Activated CD8-positive, alpha-beta memory T cell treated with anti-CD3 and anti-CD28 coated beads, Interleukin-2, amount 10 ng/mL, durations not matched to agents 7 days and 5 days (primary cell): Measurements from ENCODE around the gene SBNO2. TPM values are rescaled to one million over a fixed set of nuclear protein-coding genes. Genes with fewer than 3 reads are reported as not detected.
A peak's percentile ranks its signal among the peaks of the same experiment; 100 is the strongest.
"Not testable (repeated sequence)": the region's sequence is repeated elsewhere in the genome, so short reads cannot be mapped to it uniquely, and the experiment has no call there.

ENCODE experiments used
- ATAC-seq: fragments of 150-1000 bp; cut with Tn5 transposase; one replicate; pipeline ENCODE4 v1.10.0; 2021; ENCODE audit warnings: moderate library complexity
- CTCF ChIA-PET: fragments of 350-600 bp; sonication (Branson Sonifier 250); formaldehyde crosslinking; loops from one replicate; lab custom pipeline; 2021; ENCODE audit warnings: antibody characterized with exemption; lab: Charles Lee
- DNase-seq: peaks from one replicate; pipeline ENCODE4 v3.0.0-alpha.2; 2020
- H3K27ac Mint-ChIP-seq: one replicate; pipeline ENCODE4 v1.8.0; 2021; ENCODE audit warnings: mild to moderate bottlenecking, mixed read lengths
- H3K27me3 Mint-ChIP-seq: one replicate; pipeline ENCODE4 v1.8.0; 2021; ENCODE audit warnings: mixed read lengths
- H3K36me3 Mint-ChIP-seq: one replicate; pipeline ENCODE4 v1.8.0; 2021; ENCODE audit warnings: mild to moderate bottlenecking, mixed read lengths
- H3K4me1 Mint-ChIP-seq: one replicate; pipeline ENCODE4 v1.8.0; 2021; ENCODE audit warnings: mixed read lengths
- H3K4me3 Mint-ChIP-seq: one replicate; pipeline ENCODE4 v1.8.0; 2021; ENCODE audit warnings: mild to moderate bottlenecking, moderate library complexity, mixed read lengths
- H3K9me3 Mint-ChIP-seq: one replicate; pipeline ENCODE4 v1.8.0; 2022; ENCODE audit warnings: low read depth, mixed read lengths
- total RNA-seq, 2 experiments: library from RNA; stranded (reverse); gene quantifications; one replicate each; pipeline ENCODE4 v1.2.3, GENCODE V29; 2021

SBNO2 gene
- total RNA-seq, 2 experiments from 2014 or later = 50.6 to 74.7 TPM

DNA sequence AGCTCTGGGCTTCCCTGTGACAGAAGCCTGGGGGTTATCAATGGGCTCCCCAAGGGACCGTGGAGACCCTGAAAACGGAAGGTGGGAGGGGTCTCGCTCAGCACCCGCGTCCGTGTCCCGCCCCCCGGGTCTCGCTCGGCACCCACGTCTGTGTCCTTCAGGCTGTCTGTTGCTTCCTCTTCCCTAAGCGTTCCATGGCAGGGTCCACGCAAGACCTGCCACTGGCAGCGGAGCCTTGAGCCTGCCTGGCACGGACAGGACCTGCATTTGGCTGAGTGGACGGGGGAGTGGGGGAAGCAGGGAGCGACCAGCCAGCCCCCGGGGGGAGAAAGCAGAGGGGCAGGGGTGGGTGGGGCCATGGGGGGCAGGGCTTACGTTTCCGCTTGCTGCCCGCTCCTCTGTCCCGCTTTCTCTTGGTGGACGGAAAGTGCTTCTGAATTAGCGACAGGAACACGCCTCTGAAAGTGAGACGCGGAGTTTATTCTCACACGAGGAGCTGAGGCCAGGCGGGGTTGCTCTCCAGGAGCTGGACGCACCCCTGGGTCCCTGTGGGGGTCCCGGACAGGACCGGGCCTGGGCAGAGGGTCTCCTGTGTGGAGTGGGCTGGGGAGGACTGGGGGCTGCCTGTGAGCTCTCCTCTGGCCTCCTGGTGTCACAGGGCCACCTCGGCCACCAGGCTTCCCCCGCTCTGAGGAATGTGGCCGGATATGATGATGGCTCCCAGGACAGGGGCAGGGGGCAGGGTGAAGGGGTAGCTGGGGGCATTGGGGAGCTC lies 58.2 kb downstream of the SBNO2 start:
- Mint-ChIP-seq H3K27ac (no peak overlapping the region), H3K36me3 (peaks cover 12% of the 10 kb centered on the region), H3K4me1 (peaks cover 3% of the 10 kb centered on the region), H3K4me3 (no peak overlapping the region), H3K9me3 (no peaks in the 10 kb centered on the region), H3K27me3 (no peaks in the 10 kb centered on the region)
- DNase-seq (no peak), ATAC-seq (no peak)
- CTCF ChIA-PET = no interaction called here

DNA sequence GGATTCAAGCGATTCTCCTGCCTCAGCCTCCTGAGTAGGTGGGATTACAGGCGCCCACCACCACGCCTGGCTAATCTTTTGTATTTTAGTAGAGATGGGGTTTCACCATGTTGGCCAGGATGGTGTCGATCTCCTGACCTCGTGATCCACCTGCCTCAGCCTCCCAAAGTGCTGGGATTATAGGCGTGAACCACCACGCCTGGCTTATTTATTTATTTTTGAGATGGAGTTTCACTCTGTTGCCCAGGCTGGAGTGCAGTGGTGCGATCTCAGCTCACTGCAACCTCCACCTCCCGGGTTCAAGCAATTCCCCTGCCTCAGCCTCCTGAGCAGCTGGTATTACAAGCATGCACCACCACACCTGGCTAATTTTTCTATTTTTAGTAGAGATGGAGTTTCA lies 59.3 kb downstream of the SBNO2 start:
- H3K36me3 Mint-ChIP-seq, H3K9me3 Mint-ChIP-seq, DNase-seq, H3K27me3 Mint-ChIP-seq, H3K27ac Mint-ChIP-seq, H3K4me3 Mint-ChIP-seq, H3K4me1 Mint-ChIP-seq, ATAC-seq: not testable (repeated sequence)
- CTCF ChIA-PET = interaction anchor here (1.4 to 3.0 kb wide), 2 partner anchors 9 to 18 kb away, joined by 5 to 38 read pairs; no protein-coding TSS in a partner anchor

DNA sequence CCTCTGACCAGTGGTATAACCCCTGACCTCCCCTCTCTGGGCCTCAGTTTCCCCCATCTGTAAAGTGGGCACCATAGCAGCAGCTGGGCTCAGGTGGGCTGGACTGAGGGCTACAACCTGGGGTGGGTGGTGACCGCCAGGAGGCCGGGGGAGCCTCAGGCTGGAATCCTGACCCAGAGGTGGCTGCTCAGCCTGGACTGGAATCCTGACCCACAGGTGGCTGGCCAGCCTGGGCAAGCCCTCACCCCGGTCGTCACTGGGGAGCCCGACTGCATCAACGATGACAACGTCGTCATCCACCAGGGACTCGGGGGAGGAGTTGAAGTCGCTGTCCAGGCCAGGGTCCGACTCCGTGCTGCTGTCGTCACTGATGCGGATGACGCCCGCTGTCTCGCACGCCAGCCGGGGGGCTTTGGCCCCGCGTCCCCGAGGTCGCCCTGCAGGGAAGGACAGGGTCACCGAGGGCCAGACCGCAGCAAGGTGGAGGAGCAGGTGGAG lies 60.0 kb downstream of the SBNO2 start:
- CTCF ChIA-PET = interaction anchor here (0.6 to 3.7 kb wide), 22 partner anchors 10 to 130 kb away, joined by 3 to 52 read pairs (median 4); partner anchors contain the start of gene GPX4
- DNase-seq (no peak), ATAC-seq (no peak)
- H3K4me1 Mint-ChIP-seq = peaks cover 3% of the 10 kb centered on the region
- H3K36me3 Mint-ChIP-seq = peaks cover 7% of the 10 kb centered on the region
- H3K27ac Mint-ChIP-seq = no peak overlapping the region
- H3K27me3 Mint-ChIP-seq = no peaks in the 10 kb centered on the region
- no peaks in the 10 kb centered on the region for H3K9me3 Mint-ChIP-seq
- H3K4me3 Mint-ChIP-seq = no peak overlapping the region

DNA sequence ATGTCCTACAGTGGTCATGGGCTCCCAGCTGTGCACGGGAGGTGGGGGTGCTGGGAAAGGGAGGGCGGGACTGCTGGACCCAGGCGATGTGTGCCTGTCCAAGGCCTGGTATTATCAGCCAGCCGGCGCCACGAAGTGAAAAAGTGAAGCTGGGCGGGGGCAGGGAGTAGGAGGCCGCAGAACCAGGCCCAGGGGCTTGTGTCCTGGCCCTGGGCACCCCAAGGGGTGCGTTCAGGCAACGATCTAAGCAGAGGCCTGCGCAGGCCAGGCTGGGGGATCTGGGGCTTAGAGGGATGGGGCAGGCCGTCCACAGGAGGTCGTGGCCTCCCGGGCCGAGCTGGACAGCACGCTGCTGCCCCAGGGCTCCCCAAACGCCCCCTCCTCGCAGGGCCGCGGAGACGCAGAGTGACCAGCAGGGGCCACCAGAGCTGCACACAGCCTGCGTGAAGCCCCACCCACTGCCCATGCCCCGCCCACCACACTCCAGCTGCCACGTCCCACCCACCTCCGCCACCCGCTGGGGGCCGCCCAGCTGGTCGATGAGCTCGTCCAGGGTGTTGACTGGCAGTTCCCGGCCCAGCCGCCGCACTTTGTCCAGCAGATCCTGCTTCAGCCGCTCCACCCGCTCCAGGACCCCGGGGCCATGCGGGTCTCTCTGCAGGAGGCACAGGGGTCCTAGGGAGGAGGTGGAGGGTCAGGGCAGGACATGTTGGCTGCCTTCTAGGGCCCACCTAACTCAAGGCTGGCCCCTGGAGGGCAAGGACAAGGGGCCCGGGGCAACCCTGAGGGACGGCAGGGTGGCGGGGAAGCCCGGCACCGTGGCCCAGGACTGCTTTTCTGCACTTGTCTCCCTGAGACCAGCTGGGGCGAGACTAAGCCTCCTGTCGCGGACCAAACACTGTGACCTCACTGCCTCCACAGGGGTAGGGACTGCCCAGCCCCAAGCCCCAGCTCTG lies 60.8 kb downstream of the SBNO2 start:
- Mint-ChIP-seq H3K36me3 (peaks cover 4% of the 10 kb centered on the region), H3K4me1 (peaks cover 3% of the 10 kb centered on the region), H3K27me3 (no peaks in the 10 kb centered on the region), H3K4me3 (no peak overlapping the region), H3K27ac (no peak overlapping the region), H3K9me3 (no peaks in the 10 kb centered on the region)
- DNase-seq = peak; percentile 88
- peak; percentile 87 for ATAC-seq
- CTCF ChIA-PET = interaction anchor here (0.6 to 3.7 kb wide), 27 partner anchors 10 to 131 kb away, joined by 3 to 52 read pairs (median 4); partner anchors contain the start of genes ABCA7, GPX4 and STK11

DNA sequence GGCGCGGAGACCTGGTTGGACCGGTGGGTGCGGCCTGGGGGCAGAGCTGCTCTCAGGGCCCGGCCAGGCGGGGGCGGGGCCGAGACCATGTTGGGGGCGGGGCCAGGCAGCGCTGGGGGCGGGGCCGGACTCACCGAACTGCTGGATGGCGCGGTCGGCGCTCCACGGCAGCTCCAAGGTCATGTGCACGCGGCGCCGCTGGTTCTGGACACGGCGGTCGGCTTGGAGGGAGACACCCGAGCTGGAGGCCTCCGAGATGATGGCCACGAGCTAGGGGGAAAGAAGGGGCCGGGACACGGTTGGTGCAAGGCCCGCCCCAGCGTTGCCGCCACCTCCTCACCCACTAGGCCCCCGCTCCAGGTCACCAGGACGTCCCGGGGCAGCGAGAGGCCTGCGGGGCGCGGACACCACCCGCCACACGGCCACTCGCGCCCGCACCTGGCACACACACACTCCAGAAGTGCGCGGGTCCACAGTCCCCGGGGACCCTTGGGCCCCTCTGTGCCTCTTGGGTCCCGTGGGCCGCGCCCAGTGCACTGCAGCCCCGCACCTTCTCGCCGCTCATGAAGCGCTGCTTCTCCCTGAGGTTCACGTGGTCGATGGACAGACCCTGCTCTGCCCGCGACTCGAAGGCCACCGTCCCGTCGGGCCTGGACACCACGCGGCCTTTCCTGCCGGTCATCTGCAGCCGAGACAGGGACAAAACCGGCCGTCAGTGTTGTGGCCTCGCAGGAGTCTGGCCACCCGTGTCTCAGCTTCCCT lies 61.6 kb downstream of the SBNO2 start:
- Mint-ChIP-seq H3K27ac (no peak overlapping the region), H3K4me1 (peaks cover 3% of the 10 kb centered on the region), H3K36me3 (peaks cover 3% of the 10 kb centered on the region), H3K4me3 (no peak overlapping the region), H3K27me3 (no peaks in the 10 kb centered on the region), H3K9me3 (no peaks in the 10 kb centered on the region)
- CTCF ChIA-PET = interaction anchor here (0.6 to 3.7 kb wide), 14 partner anchors 9 to 132 kb away, joined by 3 to 52 read pairs (median 6); partner anchors contain the start of genes ABCA7, GPX4 and STK11
- DNase-seq (no peak), ATAC-seq (no peak)

DNA sequence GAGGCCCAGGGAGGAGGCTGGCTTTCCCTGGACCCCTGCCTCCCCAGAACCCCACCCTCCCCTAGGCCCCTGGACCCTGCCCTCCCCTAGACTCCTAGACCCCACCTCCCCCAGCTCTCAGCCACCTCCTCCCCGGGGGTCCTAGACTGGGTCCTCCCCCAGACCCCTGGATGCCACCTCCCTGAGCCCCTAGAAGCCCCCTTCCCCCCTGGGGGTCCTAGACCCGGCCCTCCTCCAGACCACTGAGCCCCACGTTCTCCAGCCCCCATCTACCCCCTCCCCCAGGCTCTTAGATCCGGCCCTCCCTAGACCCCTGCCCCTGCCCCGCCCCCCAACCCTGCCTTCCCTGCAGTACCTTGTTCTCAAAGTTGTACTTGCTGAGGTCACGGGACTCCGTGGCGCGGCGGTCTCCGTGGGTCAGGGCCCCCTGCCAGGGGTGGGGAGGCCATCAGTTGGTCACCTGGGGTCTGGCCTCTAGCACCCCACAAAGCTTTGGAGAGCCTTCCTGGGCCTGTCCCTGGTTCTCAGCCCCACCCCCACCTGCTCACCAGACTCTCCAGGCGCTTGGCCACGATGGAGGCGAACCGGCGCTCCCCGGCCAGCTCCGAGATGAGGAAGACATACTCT lies 62.3 kb downstream of the SBNO2 start:
- CTCF ChIA-PET = interaction anchor here (1.9 to 3.7 kb wide), 3 partner anchors 21 to 132 kb away, joined by 7 to 52 read pairs (median 38); no protein-coding TSS in a partner anchor
- Mint-ChIP-seq H3K9me3 (no peaks in the 10 kb centered on the region), H3K4me1 (peaks cover 3% of the 10 kb centered on the region), H3K27ac (no peak overlapping the region), H3K36me3 (peaks cover 3% of the 10 kb centered on the region), H3K27me3 (no peaks in the 10 kb centered on the region), H3K4me3 (no peak overlapping the region)
- DNase-seq = no peak
- ATAC-seq = no peak

DNA sequence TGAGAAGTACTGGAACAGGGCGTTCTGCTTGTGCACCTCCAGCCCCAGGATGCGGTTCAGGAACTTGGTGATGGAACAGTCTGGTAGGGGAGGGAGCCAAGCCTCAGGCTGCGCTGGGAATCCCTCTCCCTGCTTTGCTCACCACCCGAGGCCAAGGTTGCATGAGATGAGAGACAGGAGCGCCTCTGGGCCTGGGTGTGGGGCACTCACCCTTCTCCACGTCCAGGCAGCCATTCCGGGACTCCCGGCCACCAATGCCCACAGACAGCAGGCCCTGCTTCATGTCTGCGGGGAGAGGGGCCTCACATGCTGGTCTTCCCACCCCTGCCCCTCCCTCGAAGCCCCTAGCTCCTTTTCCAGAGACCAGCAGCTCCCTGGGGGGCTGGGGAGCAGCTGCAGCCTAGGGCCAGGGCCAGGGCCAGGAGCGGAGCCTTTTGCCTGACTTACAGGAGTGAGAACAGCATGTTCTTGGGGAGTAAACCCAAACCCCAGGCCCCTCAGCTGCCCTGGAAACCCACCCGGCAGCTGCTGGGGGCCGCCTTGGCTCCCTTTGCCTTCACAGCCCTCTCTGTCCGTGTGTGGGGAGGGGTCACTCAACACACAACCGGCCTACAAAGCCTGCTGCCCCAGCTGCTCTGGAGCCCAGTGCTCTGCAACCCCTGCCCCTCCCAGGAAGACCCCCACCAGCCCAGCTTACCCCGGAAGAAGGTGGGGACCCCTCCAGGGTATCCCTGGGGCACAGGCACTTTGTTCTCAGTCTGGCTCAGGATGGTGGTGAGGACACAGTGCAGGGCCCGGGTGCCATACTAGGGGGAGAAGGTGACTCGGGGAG lies 63.0 kb downstream of the SBNO2 start:
- Mint-ChIP-seq H3K4me1 (peaks cover 3% of the 10 kb centered on the region), H3K27ac (no peak overlapping the region), H3K36me3 (peaks cover 3% of the 10 kb centered on the region), H3K9me3 (no peaks in the 10 kb centered on the region), H3K27me3 (no peaks in the 10 kb centered on the region), H3K4me3 (no peak overlapping the region)
- CTCF ChIA-PET = interaction anchor here (3.7 kb wide), 1 partner anchor 82 kb away, joined by 52 read pairs; no protein-coding TSS in a partner anchor
- ATAC-seq (no peak), DNase-seq (no peak)

DNA sequence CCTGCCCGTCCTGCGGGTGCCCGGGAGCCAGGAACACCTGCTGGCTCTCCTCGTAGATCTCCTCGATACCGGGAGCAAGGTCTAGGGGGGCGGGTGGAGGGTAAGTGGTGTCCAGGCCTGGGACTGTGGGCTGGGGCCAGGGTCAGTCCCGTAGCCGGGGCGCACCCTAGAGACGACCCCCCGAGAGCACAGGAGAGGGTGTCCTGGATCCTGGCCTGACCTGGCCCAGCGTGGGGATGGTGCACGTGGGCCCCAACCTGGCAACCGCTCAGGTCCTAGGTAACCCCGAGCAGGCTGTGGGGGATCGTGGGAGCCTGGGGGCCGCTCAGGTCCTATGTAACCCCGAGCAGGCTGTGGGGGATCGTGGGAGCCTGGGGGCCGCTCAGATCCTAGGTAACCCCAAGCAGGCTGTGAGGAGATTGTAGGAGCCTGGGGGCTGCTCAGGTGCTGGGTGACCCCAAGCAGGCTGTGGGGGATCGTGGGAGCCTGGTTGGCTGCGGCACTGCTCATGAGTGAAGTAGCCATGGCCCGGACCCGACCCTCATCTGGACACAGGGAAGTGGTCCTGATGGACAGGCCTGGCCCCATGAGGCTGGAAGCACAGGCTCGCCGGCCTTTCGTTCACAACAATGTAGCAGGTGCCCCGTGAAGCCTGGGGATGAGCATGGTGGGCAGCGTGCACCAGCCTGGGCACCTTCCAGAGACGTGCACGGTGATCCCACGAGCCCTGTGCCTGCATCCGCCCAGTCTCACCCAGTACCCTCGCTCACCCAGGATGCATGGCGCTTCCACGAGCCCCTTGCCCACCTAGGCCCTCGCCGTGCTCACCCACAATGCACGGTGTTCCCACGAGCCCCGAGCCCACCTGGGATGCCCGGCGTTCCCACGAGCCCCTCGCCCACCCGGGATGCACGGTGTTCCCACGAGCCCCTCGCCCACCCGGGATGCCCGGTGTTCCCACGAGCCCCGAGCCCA lies 64.1 kb downstream of the SBNO2 start:
- no peak for DNase-seq
- no peaks in the 10 kb centered on the region for H3K9me3 Mint-ChIP-seq
- CTCF ChIA-PET = no interaction called here
- H3K4me3 Mint-ChIP-seq = no peak overlapping the region
- H3K27me3 Mint-ChIP-seq = no peaks in the 10 kb centered on the region
- H3K27ac Mint-ChIP-seq = no peak overlapping the region
- ATAC-seq = no peak
- H3K36me3 Mint-ChIP-seq = peaks cover 3% of the 10 kb centered on the region
- H3K4me1 Mint-ChIP-seq = peaks cover 6% of the 10 kb centered on the region

DNA sequence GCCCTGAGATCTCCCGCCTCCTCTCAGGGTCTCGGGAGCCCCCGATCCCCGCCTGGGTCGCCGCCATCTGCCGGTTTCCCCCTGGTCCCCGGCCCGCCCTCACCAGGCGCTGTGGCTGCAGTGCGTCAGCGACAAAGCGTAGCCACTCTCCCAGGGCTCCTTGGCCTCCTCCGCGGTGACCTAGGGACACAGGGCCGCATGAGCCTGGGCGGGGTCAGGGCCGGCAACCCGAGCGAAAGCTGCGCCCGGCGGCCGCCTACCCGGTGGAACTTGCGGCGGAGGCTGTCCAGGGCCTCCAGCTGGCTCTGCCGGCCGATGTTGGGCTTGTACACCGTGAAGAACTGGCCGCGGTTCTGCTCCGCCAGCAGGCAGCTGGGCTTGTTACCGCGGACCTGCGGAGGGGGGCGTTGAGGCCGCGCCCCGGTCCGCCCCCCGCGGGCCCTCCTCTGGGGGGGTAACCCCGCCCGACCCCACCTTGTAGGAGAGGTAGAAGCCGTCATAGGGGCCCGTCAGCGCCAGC lies 65.0 kb downstream of the SBNO2 start:
- Mint-ChIP-seq H3K4me3 (no peak overlapping the region), H3K4me1 (peaks cover 7% of the 10 kb centered on the region), H3K27ac (no peak overlapping the region), H3K27me3 (no peaks in the 10 kb centered on the region), H3K36me3 (peaks cover 3% of the 10 kb centered on the region), H3K9me3 (no peaks in the 10 kb centered on the region)
- ATAC-seq = no peak
- CTCF ChIA-PET = no interaction called here
- no peak for DNase-seq

DNA sequence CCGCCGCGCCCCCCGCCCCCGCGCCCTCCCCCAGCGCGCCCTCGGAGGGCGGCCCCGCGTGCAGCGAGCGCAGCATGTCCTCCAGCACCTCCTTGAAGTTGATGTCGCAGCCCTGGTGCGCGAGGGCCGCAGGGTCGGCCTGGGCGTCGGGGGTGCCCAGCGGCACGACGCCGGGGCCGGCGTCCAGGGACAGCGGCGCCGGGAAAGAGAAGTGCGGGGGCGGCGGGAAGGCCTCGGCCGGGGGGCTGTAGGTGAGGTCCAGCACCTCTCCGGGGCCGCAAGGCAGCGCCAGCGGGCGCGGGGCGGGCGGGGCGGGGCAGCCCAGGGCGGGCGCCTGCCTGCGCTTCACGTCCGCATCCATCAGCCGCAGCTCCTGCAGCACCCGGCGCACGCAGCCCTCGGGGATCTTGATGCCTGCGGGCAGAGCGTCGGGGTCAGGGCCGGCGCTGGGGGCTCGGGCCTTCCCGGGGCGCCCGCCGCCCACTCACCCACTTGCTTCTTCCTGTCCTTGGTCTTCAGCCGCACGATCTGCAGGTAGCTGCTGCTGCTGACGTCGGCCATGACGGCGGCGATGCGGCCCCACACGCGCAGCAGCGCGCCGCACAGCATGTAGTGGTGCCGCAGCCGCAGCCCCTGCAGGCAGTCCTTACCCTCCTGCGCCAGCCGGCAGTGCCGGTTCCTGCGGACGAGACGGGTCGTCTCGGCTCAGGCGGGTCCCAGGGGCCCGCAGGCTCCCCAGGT lies 65.6 kb downstream of the SBNO2 start:
- Mint-ChIP-seq H3K9me3 (no peaks in the 10 kb centered on the region), H3K4me1 (peaks cover 9% of the 10 kb centered on the region), H3K27ac (no peak overlapping the region), H3K4me3 (no peak overlapping the region), H3K36me3 (peaks cover 3% of the 10 kb centered on the region), H3K27me3 (no peaks in the 10 kb centered on the region)
- DNase-seq = no peak
- CTCF ChIA-PET = no interaction called here
- ATAC-seq = no peak
